GM18867 (cell line): ENCODE results near the gene USP49.
"Not testable (repeated sequence)": the region's sequence is repeated elsewhere in the genome, so short reads cannot be mapped to it uniquely, and the experiment has no call there.

Source experiments
- ATAC-seq: cut with Tn5 transposase; IDR thresholded peaks from one replicate; pipeline ENCODE4 v1.9.1; 2021; ENCODE audit warnings: mild to moderate bottlenecking, moderate library complexity; ENCODE audit not compliant: unreplicated experiment

Gene USP49

DNA sequence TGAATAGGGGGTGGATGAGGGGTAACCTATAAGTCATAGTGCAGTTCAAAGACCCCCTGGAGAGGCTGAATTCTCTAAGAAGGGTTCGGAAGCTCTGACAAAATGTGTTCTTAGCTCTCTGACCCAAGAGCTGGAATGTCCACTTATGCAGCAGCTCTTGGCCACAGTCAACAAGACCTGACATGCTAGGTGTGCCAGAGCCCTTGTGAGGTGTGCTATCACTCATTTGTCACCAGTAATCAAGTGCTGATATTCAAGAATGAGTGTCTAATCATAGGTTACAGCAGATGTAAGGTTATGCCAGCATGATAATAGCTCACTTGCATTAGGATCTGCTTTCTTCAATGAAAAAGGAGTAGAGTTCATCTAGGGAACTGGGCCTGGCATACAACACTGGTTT, 79.6 kb downstream of the USP49 start:
- ATAC-seq: no peak

DNA sequence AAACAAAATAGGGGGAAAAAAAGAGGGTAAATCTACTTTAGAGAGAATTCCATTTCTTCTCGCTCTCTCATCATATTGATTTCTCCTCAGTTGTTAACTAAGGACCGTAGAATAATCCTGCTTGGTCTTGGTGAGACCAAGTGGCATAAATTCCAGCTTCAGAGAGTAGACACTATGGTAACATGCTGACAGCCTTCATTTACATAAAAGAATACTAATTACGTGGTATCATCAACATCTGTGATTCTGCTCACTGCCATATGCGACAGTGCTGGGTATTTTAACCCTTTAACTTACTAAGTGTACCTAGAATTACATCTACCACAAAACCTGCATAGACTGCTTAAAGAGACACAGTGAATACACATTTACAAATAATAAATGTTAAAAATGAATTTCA, 80.5 kb downstream of the USP49 start:
- no peak for ATAC-seq

DNA sequence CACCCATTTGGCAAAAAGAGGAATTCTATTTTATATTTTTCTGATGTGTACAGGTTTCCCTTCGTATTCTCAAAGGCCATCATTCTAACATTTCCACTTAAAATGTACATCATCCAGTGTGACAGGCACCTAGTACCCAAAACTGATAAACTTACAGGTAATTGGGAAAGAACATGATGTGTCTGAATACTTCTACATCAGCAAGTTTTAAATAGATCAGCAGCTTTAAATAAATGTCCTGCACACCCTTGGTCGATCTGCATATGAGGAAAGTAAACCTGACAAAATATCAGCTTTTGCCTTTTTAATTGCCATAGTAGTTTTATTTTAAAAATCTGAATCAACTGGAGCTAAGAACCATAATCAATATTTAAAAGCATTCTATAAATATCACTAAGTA, 81.2 kb downstream of the USP49 start:
- ATAC-seq: no peak

DNA sequence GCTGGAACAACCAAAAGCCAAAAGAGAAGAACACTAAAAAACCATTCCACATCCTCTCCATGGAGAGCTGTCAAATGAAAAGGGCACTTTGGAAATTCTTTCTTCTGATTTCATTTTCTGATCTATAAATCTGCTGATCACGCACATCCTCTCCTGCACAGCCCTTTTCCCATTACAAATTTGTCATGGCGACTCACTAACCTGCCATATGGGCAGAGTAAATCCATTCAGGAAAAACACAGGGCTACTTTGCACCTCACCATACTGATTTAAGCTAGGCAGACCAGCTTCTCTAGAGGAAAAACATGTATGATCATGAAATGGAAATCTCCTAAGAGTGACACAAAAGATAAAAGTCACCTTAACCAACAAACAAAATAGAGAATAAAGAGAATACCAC, 81.7 kb downstream of the USP49 start:
- ATAC-seq: no peak

DNA sequence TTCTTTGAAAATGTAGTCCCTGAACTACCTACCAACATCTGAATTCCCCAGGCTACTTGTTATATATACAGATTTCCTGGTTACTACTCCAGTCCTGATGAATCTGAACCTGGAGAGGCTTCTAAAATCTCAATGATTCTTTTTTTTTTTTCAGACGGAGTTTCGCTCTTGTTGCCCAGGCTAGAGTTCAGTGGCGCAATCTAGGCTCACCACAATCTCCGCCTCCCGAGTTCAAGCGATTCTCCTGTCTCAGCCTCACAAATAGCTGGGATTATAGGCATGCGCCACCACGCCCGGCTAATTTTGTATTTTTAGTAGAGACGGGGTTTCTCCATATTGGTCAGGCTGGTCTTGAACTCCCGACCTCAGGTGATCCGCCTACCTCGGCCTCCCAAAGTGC, 83.2 kb downstream of the USP49 start:
- not testable (repeated sequence) for ATAC-seq

DNA sequence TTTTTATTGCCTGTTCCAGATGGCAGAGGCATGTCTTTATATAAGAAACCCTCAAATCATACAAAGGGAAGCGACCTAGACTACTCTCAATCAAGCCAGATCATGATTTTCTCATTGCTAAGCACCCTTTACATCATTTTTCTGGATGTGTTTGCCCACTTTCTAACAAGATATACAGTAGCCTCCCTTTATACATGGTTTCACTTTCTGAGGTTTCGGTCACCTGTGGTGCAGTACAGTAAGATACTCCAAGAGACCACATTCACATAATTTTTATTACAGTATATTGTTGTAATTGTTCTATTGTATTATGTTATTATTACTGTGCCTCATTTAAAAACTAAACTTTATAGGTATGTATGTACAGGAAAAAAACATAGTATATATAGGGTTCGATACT, 84.1 kb downstream of the USP49 start:
- no peak for ATAC-seq

DNA sequence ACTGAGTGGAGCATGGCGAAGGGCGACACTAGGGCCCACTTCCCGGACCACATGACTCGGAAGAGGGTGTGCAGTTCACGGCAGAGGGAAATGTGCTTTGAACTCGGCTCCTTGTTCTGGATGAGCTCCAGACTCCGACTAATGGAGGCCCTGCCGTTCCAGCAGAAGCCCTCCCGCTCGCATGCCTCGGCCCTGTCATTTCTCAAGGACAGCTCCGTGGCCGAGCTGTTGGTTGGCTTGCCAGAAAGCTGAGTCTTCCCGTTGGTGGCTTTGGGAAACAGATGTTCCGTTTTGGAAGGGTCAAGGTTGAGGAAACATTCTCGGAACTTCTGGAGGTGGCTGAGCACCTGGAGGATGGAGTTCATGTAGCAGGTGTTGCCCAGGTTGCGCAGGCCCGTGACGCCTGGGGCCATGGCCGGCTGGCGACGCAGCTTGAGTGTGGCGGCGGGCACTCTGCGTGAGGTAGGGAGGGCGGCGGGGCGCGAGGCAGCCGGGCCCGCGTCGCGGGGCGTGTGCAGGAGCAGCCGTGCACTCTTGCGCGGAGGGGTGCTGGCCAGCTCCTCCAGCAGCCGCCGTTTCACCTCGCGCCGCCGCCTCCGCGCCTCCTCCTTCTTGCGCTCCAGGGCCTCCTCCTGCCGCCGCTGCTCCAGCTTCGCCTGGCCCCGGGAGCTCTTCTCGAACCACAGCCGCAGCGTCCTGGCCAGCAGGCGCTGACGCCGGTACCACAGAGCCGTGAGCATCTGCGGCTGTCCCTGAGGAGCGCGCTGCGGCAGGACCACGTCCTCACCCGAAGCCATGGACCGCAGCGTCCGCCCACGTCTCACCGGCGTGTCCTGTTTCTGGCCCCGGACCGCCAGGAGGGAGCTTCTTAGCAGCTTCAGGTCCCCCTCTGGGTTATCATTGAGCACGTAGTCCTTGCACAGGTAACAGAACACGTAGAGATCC, 89.1 kb downstream of the USP49 start:
- no peak for ATAC-seq

DNA sequence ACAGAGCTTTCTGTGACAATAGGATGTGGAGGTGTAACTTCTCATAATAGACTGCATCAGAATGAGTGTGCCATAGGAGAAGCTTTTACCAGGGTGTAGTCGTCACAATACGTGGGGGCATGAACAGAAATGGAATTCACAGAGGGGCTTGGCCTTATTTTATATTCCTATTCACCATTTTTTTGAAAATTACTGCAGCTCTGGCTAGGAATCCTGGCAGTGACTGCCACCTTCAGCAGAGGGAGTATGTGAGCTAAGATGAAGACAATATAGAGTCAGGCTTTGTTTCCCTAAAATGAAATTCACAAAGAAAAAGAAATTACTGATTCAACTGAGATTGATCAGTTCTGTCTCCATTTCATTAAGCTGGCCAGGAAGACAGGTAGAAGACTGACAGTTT, 93.8 kb downstream of the USP49 start:
- no peak for ATAC-seq

DNA sequence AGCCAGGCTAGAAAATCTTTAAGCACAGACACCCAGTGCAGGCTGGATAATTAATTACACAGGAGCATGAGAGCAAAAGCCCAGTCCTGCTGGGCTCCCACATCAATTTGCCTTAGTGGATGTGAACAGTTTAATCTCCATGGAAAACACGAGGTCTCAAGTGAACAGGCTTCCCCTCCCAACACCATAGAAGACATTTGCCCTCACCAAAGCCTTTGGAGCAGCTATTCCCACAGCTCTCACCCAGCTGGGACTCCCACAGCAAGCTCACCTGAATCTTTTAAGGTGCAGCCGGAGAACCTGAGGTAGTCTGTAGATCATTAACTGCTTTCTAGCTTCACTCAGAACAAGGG, 95.6 kb downstream of the USP49 start:
- no peak for ATAC-seq

DNA sequence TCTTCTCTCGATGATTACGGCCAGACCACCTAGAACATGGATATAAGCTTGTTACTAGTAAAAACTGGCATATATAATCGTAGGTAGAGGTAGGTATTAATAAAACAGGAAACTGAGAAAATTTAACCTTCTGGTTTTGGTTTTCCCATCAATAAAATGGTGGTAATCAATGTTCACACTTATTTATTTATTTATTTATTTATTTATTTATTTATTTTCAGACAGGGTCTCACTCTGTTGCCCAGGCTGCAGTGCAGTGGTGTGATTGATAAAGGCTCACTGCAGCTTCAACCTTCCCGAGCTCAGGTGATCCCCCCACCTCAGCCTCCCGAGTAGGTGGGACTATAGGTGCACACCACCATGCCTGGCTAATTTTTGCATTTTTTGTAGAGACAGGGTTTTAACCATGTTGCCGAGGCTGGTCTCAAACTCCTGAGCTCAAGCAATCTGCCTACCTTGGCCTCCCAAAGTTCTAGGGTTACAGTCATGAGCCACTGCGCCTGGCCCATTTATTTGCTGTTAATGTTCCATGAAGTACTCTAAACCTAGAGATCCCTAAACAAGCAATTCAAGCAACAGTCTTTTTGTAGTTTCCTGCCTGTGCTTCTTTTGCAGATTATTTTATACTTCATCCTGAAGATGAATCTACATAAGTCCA, 96.1 kb downstream of the USP49 start:
- ATAC-seq: no peak

DNA sequence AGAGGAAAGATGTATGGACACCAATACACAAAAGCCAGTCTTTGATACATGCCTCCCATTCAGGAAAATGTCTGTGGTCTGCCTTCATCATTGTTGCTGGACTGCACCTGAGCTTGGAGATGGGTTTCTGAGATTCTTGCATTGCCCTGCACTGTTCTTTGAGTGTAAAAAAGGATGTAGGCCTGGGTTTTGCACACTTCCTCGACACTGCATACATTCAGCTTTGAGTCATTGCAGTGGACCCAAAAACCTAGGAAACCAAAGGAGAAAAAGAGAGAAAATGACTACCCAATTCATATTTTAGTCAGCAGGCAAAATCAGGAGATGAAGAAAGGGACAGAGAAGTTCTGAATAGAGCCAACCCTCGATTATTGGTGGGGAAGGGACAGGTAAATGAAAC, 98.7 kb downstream of the USP49 start:
- no peak for ATAC-seq

DNA sequence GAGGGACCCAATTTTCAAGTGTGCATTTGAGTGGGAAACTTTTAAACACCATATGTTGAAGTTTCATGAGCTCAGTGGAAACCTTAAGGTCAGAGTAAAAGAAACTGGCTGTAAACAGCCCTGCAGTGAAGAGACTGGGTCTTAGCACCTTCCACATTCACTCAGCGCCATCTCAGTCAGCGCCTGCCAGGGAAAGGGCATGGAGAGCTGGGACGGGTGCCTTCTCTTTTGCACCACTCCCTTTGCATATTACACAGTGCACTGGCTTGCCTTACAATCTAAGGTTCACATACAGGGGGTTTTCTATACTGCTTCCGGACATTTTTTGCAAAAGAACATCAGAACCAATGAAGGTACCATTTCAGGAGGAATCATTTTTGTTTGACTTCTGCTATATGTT, 103.2 kb downstream of the USP49 start:
- no peak for ATAC-seq

DNA sequence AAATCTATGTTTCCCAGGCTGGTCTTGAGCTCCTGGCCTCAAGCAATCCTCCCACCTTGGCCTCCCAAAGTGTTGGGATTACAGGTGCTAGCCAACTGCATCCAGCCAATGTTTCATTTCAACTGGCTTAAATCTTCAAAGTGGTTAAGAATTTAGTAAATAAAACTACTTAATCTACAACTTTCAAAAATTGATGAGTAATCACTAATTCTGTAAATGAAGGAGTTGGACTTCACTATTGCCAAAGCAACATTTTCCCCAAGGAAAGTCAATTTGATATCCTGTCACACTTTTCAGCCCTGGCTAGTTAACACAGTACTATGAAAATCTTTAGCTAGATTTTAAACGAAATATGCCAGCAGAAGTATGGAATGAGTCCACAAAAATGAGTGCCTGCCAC, 103.9 kb downstream of the USP49 start:
- ATAC-seq: no peak

DNA sequence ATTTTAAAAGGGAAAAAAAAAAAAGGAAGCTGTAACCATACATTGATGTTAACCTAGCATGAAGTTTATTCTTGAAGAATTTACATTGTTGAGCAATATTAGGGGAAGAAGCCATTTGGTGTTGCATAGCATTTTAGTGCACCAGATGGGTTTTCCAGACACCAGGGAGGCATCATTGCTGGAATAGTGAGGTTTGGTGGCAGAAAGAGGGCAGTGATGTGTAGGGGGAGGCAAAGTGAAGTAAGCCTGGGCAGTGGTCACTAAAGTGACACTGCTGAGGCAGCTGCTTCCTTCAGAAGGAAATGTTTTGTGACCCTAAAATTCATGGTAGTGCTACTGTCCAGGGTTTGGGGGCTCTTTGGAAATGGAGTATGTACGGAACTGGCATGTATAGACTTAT, 105.1 kb downstream of the USP49 start:
- no peak for ATAC-seq

DNA sequence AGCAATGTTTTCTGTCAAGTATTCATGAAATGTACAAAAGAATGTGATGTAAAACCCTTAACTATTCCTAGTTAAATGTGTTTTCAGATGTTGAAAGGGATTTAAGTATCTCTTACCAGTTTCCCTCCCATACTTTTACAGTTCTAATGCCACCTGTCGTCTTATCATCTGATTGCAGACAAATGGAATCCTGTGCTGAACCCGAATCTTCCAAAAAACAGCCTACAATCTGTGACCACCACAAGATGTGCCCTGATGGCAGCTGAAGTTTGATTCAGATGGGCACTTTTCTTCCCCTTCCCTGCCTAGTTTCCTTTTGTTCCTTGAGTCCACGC, 105.8 kb downstream of the USP49 start:
- ATAC-seq: no peak

DNA sequence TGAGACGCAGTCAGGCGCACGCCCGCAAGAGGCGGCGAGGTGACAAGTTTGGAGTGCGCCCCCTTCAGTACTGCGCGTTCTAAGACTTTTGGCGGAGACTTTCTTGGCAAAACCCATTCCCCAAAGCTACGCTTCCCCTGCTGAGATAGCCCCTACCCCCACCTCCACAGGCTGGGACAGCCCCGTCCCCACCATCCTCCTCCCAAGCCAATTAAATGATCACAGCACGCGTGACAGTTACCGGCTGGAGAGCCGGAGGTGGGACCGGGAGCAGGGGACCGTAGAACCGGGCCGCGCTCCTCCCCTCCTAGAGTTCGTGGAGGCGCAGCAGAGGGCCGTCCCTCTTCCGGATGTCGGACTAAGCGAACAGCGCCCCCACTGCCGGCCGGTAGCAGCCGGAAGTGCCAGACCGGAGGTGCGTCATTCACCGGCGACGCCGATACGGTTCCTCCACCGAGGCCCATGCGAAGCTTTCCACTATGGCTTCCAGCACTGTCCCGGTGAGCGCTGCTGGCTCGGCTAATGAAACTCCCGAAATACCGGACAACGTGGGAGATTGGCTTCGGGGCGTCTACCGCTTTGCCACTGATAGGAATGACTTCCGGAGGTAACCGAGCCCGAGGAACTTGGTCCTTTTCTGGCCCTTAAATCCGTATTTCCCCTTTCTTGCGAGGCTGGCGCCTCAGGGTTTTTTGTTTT, 107.8 kb downstream of the USP49 start, which contains the start of gene TOMM6:
Gene TOMM6, plus strand, starts transcription at position 476 of the 699 bp plus-strand sequence. Its CDS starts 4 bp downstream, at position 480.
- peak; percentile 72 for ATAC-seq

DNA sequence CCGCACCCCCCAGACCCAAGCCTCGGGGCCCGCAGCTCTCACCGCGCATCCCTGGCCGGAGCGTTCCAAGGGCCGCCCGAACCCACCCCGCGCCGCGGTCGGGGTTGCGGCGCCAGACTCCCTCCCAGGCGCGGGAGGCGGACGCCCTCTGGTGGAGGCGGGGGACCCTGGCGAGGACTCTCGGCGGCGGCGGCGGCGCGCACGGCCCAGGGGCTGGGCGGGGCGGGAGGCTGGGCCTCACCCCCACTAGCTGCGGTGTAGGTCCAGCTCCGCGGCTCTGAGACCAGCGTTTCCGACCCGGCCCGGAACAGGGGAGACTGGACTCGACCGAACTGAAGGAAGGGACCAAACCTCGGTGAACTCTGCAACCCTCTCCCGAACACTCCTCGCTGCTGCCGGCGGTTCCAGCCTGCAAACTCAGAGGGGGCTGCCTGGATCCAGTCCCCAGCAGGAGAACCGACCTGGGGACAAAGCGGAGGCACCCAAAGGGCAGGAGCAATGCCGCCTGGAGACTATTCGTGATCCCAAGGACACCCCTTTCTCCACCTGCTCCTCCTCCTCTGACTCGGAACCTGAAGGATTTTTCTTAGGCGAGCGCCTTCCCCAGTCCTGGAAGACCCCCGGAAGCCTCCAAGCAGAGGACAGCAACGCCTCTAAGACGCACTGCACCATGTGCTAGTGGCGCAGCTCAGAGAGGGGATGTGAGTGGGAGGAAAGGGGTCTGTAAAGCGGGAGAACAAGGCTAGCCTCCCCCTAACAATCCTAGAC, 108.5 kb downstream of the USP49 start:
- ATAC-seq: peak; percentile 70

DNA sequence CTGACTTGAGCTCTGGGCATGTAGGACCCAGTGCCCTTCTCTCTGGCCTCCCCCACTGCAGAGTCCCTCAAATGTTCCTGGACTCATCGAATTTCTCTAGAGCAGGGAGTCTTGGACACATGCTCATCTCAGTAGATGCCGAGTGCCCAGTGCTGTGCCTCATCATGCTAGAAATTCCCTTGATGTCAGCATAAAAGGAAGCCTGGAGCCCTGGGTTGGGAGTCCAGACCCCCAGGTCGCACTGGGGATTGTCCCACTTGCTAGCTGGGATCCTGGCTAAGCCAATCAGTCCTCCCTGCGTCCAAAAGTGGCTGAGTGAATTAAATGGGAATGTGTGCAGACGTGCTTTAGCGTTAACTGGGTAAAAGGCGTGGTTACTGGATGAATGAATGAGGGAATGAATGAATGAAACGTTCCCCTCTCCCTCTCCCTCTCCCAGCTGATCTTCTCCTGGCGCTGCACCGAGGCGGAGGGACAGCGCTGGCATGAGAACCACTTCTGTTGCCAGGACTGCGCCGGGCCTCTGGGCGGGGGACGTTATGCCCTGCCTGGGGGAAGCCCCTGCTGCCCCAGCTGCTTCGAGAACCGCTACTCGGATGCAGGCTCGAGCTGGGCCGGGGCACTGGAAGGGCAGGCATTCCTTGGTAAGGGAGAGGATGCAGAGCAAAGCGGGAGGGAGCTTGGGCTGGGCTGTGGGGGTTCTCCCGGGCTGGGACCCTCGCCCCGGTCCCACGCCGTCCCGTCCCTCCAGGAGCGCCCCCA, 109.3 kb downstream of the USP49 start:
- no peak for ATAC-seq

DNA sequence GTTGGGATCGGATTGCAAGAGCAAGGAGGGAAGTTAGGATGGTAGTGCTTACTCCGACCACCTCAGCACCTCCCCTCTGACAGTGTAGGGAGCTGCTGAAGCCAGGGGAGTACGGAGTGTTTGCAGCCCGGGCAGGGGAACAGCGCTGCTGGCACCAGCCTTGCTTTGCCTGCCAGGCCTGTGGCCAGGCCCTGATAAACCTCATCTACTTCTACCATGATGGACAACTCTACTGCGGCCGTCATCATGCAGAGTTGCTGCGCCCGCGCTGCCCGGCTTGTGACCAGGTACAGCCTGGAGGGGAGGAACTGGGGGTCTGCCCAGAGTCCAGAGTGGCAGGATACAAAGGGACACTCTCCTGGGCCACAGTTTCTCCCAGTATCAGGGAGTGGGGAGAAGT, 109.9 kb downstream of the USP49 start:
- no peak for ATAC-seq

DNA sequence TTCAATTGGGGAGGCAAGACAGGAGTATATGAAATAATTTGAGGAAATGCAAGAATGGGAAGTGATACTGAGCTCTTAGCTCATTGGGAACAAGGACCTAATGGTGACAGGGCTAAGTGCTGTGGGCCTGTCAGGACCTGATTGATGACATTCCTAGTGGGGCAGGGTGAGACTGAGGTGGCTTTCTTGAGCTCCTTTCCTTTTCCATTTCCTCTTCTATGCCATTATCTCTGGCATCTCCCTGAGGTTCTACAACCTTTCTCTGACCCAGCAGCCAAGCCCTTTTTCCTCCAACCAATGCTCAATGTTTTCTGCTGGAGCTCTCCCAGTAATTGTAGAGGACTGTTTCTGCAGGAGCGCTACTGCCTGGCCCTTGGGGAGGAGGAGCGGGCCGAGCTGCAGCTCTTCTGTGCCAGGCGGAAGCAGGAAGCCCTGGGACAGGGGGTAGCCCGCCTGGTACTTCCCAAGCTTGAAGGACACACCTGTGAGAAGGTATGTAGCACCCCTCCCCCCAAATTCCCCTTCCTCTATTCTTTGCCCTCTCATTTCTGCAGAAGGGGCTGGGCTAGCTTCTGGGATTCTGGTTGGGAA, 110.5 kb downstream of the USP49 start:
- no peak for ATAC-seq
